Neural cell (in vitro differentiated cells): ENCODE data around the gene BRSK2. TPM values are rescaled to one million over a fixed set of nuclear protein-coding genes. Genes with fewer than 3 reads are reported as not detected.
"Not testable (repeated sequence)": the region's sequence is repeated elsewhere in the genome, so short reads cannot be mapped to it uniquely, and the experiment has no call there.

Source experiments
- H2AFZ ChIP-seq: fragments of 200-600, 300-800 bp; sonication (generic), shearing (Covaris generic); 2 replicates; pipeline ENCODE4 v1.6.0; 2014; ENCODE audit warnings: low read depth, mild to moderate bottlenecking, antibody characterized with exemption, low read length, moderate library complexity
- H3F3A ChIP-seq: fragments of 200-600 bp; shearing (Covaris generic); 2 replicates; pipeline ENCODE4 v1.6.1; 2016; ENCODE audit warnings: mild to moderate bottlenecking, moderate library complexity, mixed read lengths, antibody characterized with exemption, low read length; ENCODE audit not compliant: insufficient read depth, poor library complexity, severe bottlenecking
- H3K27ac ChIP-seq: fragments of 200-600, 300-800 bp; sonication (generic), shearing (Covaris generic); 2 replicates; pipeline ENCODE4 v1.5.1; 2014; ENCODE audit warnings: mild to moderate bottlenecking, low read length, moderate library complexity
- H3K27me3 ChIP-seq: fragments of 300-800, 200-600 bp; sonication (generic), shearing (Covaris generic); 2 replicates; pipeline ENCODE4 v1.6.0; 2014; ENCODE audit warnings: mild to moderate bottlenecking, low read depth, low read length, moderate library complexity; ENCODE audit not compliant: insufficient read depth
- H3K36me3 ChIP-seq: fragments of 300-800, 200-600 bp; sonication (generic), shearing (Covaris generic); 2 replicates; pipeline ENCODE4 v1.5.1; 2014; ENCODE audit warnings: mild to moderate bottlenecking, antibody characterized with exemption, low read length, moderate library complexity; ENCODE audit not compliant: insufficient read depth
- H3K4me2 ChIP-seq: fragments of 300-800, 200-600 bp; sonication (generic), shearing (Covaris generic); 2 replicates; pipeline ENCODE4 v1.6.0; 2014; ENCODE audit warnings: mild to moderate bottlenecking, low read length
- H3K4me3 ChIP-seq: fragments of 300-800, 200-600 bp; sonication (generic), shearing (Covaris generic); 2 replicates; pipeline ENCODE4 v1.5.1; 2014; ENCODE audit warnings: mild to moderate bottlenecking, low read length, moderate library complexity
- H3K79me2 ChIP-seq: fragments of 200-600 bp; shearing (Covaris generic); replicated peaks from 2 replicates; pipeline ENCODE4 v1.6.0; 2014; ENCODE audit warnings: mild to moderate bottlenecking, low read length, moderate library complexity; ENCODE audit not compliant: insufficient read depth
- H3K9ac ChIP-seq: fragments of 300-800, 200-600 bp; sonication (generic), shearing (Covaris generic); 2 replicates; pipeline ENCODE4 v1.6.1; 2016; ENCODE audit warnings: mild to moderate bottlenecking, low read length, mixed read lengths
- H3K9me2 ChIP-seq: fragments of 200-600 bp; shearing (Covaris generic); 2 replicates; pipeline ENCODE4 v1.6.1; 2016; ENCODE audit warnings: mild to moderate bottlenecking, low read length, mixed read lengths; ENCODE audit not compliant: insufficient read depth
- H3K9me3 ChIP-seq: fragments of 200-600, 300-800 bp; sonication (generic), shearing (Covaris generic); 2 replicates; pipeline ENCODE4 v1.6.1; 2016; ENCODE audit warnings: mild to moderate bottlenecking, mixed run types, low read length, moderate library complexity, mixed read lengths
- H4K20me1 ChIP-seq: fragments of 200-600 bp; shearing (Covaris generic); 2 replicates; pipeline ENCODE4 v1.6.1; 2016; ENCODE audit warnings: mild to moderate bottlenecking, mixed run types; ENCODE audit not compliant: insufficient read depth
- EP300 ChIP-seq: fragments of 450-650 bp; conservative IDR thresholded peaks from 2 replicates; pipeline ENCODE4 v1.6.1; 2014; ENCODE audit warnings: antibody characterized with exemption, mild to moderate bottlenecking, moderate library complexity; ENCODE audit not compliant: poor library complexity, severe bottlenecking
- EZH2 ChIP-seq: fragments of 200-600, 300-800 bp; shearing (Covaris generic), sonication (generic); IDR thresholded peaks from 2 replicates; pipeline ENCODE4 v1.6.1; 2014; ENCODE audit warnings: antibody characterized with exemption, low read length, borderline replicate concordance, mild to moderate bottlenecking; ENCODE audit not compliant: insufficient read depth, poor library complexity, severe bottlenecking
- MXI1 ChIP-seq: fragments of 450-650 bp; conservative IDR thresholded peaks from 2 replicates; pipeline ENCODE4 v1.6.1; 2014; ENCODE audit warnings: antibody characterized with exemption, mild to moderate bottlenecking; ENCODE audit not compliant: poor library complexity, severe bottlenecking
- POLR2AphosphoS5 ChIP-seq: IDR thresholded peaks from 2 replicates; pipeline ENCODE4 v1.6.1; 2012
- RAD21 ChIP-seq: fragments of 450-650 bp; conservative IDR thresholded peaks from 2 replicates; pipeline ENCODE4 v1.6.1; 2014; ENCODE audit warnings: antibody characterized with exemption, mild to moderate bottlenecking, moderate library complexity
- SMC3 ChIP-seq: fragments of 450-650 bp; conservative IDR thresholded peaks from 2 replicates; pipeline ENCODE4 v1.6.1; 2014; ENCODE audit warnings: antibody characterized with exemption, mild to moderate bottlenecking, moderate library complexity; ENCODE audit not compliant: poor library complexity
- TAF1 ChIP-seq: IDR thresholded peaks from 2 replicates; pipeline ENCODE4 v1.6.1; 2012; ENCODE audit warnings: low read depth
- polyA plus RNA-seq: library from polyadenylated mRNA; depleted of rRNA; stranded (reverse); fragments of >200 nt; gene quantifications from 2 replicates; pipeline ENCODE4 v1.2.3, GENCODE V29; 2014
- TF ChIP-seq, protein P1 (sequence below): fragments of 450-650 bp; IDR thresholded peaks from 2 replicates; pipeline ENCODE4 v1.5.1; 2014; ENCODE audit warnings: antibody characterized with exemption, mild to moderate bottlenecking, moderate library complexity; ENCODE audit not compliant: poor library complexity, severe bottlenecking
- TF ChIP-seq, protein P2 (sequence below): IDR thresholded peaks from 2 replicates; pipeline ENCODE4 v1.6.1; 2012; ENCODE audit warnings: borderline replicate concordance

The BRSK2 gene
- polyA plus RNA-seq, 1 donor from 2014 or later = 47.5 TPM

DNA sequence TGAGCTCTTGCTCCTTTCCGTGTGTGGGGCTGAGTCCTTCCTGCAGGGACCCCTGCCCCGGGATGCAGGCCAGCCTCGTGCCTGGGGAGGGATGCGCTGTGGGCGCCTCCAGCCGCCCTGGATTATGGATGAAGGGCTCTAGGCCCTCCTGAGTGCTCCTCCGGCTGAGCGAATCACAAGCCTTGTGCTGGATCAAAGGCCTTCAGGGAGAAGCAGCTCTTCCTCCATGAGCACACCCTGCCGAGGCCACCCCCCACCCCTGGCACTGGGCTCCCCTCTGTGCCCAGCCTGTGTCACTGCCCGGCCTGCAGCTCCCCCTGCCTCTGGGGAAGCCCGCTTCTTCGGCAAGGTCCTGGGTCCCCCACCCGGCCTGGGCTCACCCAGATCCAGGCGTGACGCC lies 43.8 kb downstream of the BRSK2 start:
- no peak overlapping the region for H3K4me3 ChIP-seq
- peaks cover 2% of the 10 kb centered on the region for H3K79me2 ChIP-seq
- no peaks in the 10 kb centered on the region for H3K9me2 ChIP-seq
- no peak overlapping the region for H3K9ac ChIP-seq
- no peaks in the 10 kb centered on the region for H3F3A ChIP-seq
- no peak overlapping the region for H3K4me2 ChIP-seq
- H3K36me3 ChIP-seq = no peaks in the 10 kb centered on the region
- H3K27ac ChIP-seq = no peak overlapping the region
- no peak overlapping the region for H2AFZ ChIP-seq
- TF ChIP-seq POLR2AphosphoS5 = no peak
- TF ChIP-seq SMC3 = no peak
- TF ChIP-seq, protein P1, sequence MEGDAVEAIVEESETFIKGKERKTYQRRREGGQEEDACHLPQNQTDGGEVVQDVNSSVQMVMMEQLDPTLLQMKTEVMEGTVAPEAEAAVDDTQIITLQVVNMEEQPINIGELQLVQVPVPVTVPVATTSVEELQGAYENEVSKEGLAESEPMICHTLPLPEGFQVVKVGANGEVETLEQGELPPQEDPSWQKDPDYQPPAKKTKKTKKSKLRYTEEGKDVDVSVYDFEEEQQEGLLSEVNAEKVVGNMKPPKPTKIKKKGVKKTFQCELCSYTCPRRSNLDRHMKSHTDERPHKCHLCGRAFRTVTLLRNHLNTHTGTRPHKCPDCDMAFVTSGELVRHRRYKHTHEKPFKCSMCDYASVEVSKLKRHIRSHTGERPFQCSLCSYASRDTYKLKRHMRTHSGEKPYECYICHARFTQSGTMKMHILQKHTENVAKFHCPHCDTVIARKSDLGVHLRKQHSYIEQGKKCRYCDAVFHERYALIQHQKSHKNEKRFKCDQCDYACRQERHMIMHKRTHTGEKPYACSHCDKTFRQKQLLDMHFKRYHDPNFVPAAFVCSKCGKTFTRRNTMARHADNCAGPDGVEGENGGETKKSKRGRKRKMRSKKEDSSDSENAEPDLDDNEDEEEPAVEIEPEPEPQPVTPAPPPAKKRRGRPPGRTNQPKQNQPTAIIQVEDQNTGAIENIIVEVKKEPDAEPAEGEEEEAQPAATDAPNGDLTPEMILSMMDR = no peak
- no peak for TF ChIP-seq EZH2
- TF ChIP-seq RAD21 = no peak
- no peak for TF ChIP-seq TAF1
- TF ChIP-seq EP300 = no peak
- TF ChIP-seq, protein P2, sequence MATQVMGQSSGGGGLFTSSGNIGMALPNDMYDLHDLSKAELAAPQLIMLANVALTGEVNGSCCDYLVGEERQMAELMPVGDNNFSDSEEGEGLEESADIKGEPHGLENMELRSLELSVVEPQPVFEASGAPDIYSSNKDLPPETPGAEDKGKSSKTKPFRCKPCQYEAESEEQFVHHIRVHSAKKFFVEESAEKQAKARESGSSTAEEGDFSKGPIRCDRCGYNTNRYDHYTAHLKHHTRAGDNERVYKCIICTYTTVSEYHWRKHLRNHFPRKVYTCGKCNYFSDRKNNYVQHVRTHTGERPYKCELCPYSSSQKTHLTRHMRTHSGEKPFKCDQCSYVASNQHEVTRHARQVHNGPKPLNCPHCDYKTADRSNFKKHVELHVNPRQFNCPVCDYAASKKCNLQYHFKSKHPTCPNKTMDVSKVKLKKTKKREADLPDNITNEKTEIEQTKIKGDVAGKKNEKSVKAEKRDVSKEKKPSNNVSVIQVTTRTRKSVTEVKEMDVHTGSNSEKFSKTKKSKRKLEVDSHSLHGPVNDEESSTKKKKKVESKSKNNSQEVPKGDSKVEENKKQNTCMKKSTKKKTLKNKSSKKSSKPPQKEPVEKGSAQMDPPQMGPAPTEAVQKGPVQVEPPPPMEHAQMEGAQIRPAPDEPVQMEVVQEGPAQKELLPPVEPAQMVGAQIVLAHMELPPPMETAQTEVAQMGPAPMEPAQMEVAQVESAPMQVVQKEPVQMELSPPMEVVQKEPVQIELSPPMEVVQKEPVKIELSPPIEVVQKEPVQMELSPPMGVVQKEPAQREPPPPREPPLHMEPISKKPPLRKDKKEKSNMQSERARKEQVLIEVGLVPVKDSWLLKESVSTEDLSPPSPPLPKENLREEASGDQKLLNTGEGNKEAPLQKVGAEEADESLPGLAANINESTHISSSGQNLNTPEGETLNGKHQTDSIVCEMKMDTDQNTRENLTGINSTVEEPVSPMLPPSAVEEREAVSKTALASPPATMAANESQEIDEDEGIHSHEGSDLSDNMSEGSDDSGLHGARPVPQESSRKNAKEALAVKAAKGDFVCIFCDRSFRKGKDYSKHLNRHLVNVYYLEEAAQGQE = no peak
- TF ChIP-seq MXI1 = no peak
- H3K27me3 ChIP-seq = no peaks in the 10 kb centered on the region
- H3K9me3 ChIP-seq = no peaks in the 10 kb centered on the region
- peaks cover 4% of the 10 kb centered on the region for H4K20me1 ChIP-seq

GRCh38 chr11:1433977-1434640 lies 44.4 kb downstream of the BRSK2 start:
- Histone ChIP-seq H3K36me3 (no peaks in the 10 kb centered on the region), H3K27me3 (no peaks in the 10 kb centered on the region)
- no peak for TF ChIP-seq TAF1
- no peak for TF ChIP-seq POLR2AphosphoS5
- no peak for TF ChIP-seq SMC3
- TF ChIP-seq, protein P2 = no peak
- no peak for TF ChIP-seq MXI1
- no peak for TF ChIP-seq EP300
- TF ChIP-seq RAD21 = no peak
- TF ChIP-seq, protein P1 = no peak
- TF ChIP-seq EZH2 = no peak

DNA sequence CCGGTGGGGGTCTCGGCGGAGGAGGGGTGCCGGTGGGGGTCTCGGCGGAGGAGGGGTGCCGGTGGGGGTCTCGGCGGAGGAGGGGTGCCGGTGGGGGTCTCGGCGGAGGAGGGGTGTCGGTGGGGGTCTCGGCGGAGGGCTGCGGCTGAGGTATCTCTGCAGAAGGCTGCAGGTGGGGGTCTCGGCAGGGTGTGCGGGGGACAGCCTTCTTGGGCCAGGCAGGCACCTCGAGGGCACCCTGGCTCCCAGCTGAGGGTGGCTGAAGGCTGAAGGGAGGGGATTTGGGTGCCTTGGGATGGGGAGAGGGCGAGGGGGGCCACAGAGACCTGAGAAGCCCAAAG lies 45.7 kb downstream of the BRSK2 start:
- H3K27ac ChIP-seq, H3K4me3 ChIP-seq, H3K36me3 ChIP-seq, H3K9me3 ChIP-seq, H3K79me2 ChIP-seq, H4K20me1 ChIP-seq, H3K9me2 ChIP-seq, H3F3A ChIP-seq, H2AFZ ChIP-seq, H3K4me2 ChIP-seq, H3K9ac ChIP-seq, H3K27me3 ChIP-seq: not testable (repeated sequence)

More at GRCh38 chr11:1433977-1434640, 44.4 kb downstream of the BRSK2 start:
- H3K9me3 ChIP-seq = no peaks in the 10 kb centered on the region
- no peaks in the 10 kb centered on the region for H3K79me2 ChIP-seq
- no peaks in the 10 kb centered on the region for H3K9me2 ChIP-seq
- no peak overlapping the region for H3K4me3 ChIP-seq
- H3K27ac ChIP-seq = no peak overlapping the region
- H3F3A ChIP-seq = no peaks in the 10 kb centered on the region
- H3K4me2 ChIP-seq = no peak overlapping the region
- no peak overlapping the region for H2AFZ ChIP-seq
- peaks cover 4% of the 10 kb centered on the region for H4K20me1 ChIP-seq
- no peak overlapping the region for H3K9ac ChIP-seq
